Measurements from ENCODE around the gene PPP1R14D.

- no peak for TF ChIP-seq CTCF (IDR thresholded peaks at IDR 0.05 in 8 of 11, conservative IDR thresholded peaks at IDR 0.05 in 3 of 11)
- no peak for TF ChIP-seq POLR2A (IDR thresholded peaks at IDR 0.05)
These were observed 22.1 kb upstream of the PPP1R14D start for GRCh38 chr15:40850576-40851112.

Data from spleen (tissue), 7 donors.